Liver (tissue), 3 donors: ENCODE results near the gene BTNL8.

Experiments
- EGR1 ChIP-seq, 2 donors: IDR thresholded peaks; 2 replicates each; pipeline ENCODE4 v1.6.1; 2016 to 2018; ENCODE audit warnings: antibody characterized with exemption in 2 of 2, low read depth in 2 of 2
- FOXA1 ChIP-seq: IDR thresholded peaks from 2 replicates; pipeline ENCODE4 v1.6.1; 2016; ENCODE audit warnings: antibody characterized with exemption
- HNF4A ChIP-seq, 2 donors: conservative IDR thresholded peaks; 2 replicates each; pipeline ENCODE4 v1.6.1; 2016; ENCODE audit warnings: antibody characterized with exemption in 2 of 2, mild to moderate bottlenecking in 2 of 2
- JUND ChIP-seq, 2 donors: IDR thresholded peaks; 2 replicates each; pipeline ENCODE4 v1.6.1; 2016; ENCODE audit warnings: antibody characterized with exemption in 2 of 2
- RAD21 ChIP-seq, 2 donors: IDR thresholded peaks; 2 replicates each; pipeline ENCODE4 v1.6.1; 2016; ENCODE audit warnings: antibody characterized with exemption in 2 of 2, mild to moderate bottlenecking in 2 of 2
- RXRA ChIP-seq, 2 donors: IDR thresholded peaks; 2 replicates each; pipeline ENCODE4 v1.6.1; 2017 to 2018; ENCODE audit warnings: antibody characterized with exemption in 2 of 2, mild to moderate bottlenecking in 1 of 2
- SP1 ChIP-seq: IDR thresholded peaks from 2 replicates; pipeline ENCODE4 v1.6.1; 2018; ENCODE audit warnings: antibody characterized with exemption, mild to moderate bottlenecking
- TAF1 ChIP-seq: conservative IDR thresholded peaks from 2 replicates; pipeline ENCODE4 v1.6.1; 2016; ENCODE audit warnings: antibody characterized with exemption, mild to moderate bottlenecking
- YY1 ChIP-seq: IDR thresholded peaks from 2 replicates; pipeline ENCODE4 v1.6.1; 2016; ENCODE audit warnings: antibody characterized with exemption, mild to moderate bottlenecking
- TF ChIP-seq, protein P1 (sequence below): fragments of 150-350 bp; IDR thresholded peaks from 2 replicates; pipeline ENCODE4 v1.5.1; 2017; ENCODE audit warnings: improper control_type of control experiment, low read depth, low read length; ENCODE audit not compliant: missing input control
- TF ChIP-seq, protein P2 (sequence below): IDR thresholded peaks from 2 replicates; pipeline ENCODE4 v1.6.1; 2016; ENCODE audit warnings: antibody characterized with exemption
- TF ChIP-seq, protein P3 (sequence below): IDR thresholded peaks from 2 replicates; pipeline ENCODE4 v1.6.1; 2016; ENCODE audit warnings: antibody characterized with exemption, mild to moderate bottlenecking
- TF ChIP-seq, protein P4 (sequence below): IDR thresholded peaks from 2 replicates; pipeline ENCODE4 v1.6.1; 2016; ENCODE audit warnings: antibody characterized with exemption
- donor health status: healthy.
- donor health status: healthy.

DNA sequence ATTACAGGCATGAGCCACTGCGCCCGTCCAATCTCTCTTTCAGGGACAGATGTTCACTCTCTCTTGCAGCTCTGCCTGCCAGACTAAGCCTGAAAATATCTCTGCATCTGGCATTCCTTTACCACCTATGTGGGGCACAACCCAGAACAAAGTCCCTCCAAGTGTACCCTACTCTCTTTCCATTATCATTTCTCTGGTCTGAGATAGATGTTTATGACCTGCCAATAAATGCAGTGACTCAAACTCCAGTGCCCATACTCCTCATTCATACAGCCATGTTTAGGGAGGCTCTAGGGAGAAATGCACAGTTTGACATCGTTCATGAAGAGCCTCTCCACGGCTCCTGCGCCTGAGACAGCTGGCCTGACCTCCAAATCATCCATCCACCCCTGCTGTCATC is 89.6 kb downstream of the BTNL8 start, which contains the start of gene BTNL3:
- TF ChIP-seq, protein P1, sequence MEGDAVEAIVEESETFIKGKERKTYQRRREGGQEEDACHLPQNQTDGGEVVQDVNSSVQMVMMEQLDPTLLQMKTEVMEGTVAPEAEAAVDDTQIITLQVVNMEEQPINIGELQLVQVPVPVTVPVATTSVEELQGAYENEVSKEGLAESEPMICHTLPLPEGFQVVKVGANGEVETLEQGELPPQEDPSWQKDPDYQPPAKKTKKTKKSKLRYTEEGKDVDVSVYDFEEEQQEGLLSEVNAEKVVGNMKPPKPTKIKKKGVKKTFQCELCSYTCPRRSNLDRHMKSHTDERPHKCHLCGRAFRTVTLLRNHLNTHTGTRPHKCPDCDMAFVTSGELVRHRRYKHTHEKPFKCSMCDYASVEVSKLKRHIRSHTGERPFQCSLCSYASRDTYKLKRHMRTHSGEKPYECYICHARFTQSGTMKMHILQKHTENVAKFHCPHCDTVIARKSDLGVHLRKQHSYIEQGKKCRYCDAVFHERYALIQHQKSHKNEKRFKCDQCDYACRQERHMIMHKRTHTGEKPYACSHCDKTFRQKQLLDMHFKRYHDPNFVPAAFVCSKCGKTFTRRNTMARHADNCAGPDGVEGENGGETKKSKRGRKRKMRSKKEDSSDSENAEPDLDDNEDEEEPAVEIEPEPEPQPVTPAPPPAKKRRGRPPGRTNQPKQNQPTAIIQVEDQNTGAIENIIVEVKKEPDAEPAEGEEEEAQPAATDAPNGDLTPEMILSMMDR = no peak
- TF ChIP-seq FOXA1 (no peak), EGR1 (IDR thresholded peaks at IDR 0.05; ENCODE audit: low read depth in 2 of 2) (no peak), SP1 (no peak), YY1 (no peak), JUND (IDR thresholded peaks at IDR 0.05) (no peak), TAF1 (no peak), RAD21 (IDR thresholded peaks at IDR 0.05) (no peak), RXRA (IDR thresholded peaks at IDR 0.05) (no peak), HNF4A (conservative IDR thresholded peaks at IDR 0.05) (no peak)
- TF ChIP-seq, protein P2, sequence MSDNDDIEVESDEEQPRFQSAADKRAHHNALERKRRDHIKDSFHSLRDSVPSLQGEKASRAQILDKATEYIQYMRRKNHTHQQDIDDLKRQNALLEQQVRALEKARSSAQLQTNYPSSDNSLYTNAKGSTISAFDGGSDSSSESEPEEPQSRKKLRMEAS = no peak
- TF ChIP-seq, protein P3, sequence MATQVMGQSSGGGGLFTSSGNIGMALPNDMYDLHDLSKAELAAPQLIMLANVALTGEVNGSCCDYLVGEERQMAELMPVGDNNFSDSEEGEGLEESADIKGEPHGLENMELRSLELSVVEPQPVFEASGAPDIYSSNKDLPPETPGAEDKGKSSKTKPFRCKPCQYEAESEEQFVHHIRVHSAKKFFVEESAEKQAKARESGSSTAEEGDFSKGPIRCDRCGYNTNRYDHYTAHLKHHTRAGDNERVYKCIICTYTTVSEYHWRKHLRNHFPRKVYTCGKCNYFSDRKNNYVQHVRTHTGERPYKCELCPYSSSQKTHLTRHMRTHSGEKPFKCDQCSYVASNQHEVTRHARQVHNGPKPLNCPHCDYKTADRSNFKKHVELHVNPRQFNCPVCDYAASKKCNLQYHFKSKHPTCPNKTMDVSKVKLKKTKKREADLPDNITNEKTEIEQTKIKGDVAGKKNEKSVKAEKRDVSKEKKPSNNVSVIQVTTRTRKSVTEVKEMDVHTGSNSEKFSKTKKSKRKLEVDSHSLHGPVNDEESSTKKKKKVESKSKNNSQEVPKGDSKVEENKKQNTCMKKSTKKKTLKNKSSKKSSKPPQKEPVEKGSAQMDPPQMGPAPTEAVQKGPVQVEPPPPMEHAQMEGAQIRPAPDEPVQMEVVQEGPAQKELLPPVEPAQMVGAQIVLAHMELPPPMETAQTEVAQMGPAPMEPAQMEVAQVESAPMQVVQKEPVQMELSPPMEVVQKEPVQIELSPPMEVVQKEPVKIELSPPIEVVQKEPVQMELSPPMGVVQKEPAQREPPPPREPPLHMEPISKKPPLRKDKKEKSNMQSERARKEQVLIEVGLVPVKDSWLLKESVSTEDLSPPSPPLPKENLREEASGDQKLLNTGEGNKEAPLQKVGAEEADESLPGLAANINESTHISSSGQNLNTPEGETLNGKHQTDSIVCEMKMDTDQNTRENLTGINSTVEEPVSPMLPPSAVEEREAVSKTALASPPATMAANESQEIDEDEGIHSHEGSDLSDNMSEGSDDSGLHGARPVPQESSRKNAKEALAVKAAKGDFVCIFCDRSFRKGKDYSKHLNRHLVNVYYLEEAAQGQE = no peak
- TF ChIP-seq, protein P4, sequence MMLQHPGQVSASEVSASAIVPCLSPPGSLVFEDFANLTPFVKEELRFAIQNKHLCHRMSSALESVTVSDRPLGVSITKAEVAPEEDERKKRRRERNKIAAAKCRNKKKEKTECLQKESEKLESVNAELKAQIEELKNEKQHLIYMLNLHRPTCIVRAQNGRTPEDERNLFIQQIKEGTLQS = no peak
